Activated naive CD8-positive, alpha-beta T cell (primary cell): ENCODE data around the gene CACNA1D.

Experiments used
- H3K27ac Mint-ChIP-seq: one replicate; pipeline ENCODE4 v1.8.0; 2021; ENCODE audit warnings: mixed read lengths
- H3K27me3 Mint-ChIP-seq: one replicate; pipeline ENCODE4 v1.8.0; 2021; ENCODE audit warnings: mixed read lengths
- H3K36me3 Mint-ChIP-seq: one replicate; pipeline ENCODE4 v1.8.0; 2021; ENCODE audit warnings: mixed read lengths
- H3K4me1 Mint-ChIP-seq: one replicate; pipeline ENCODE4 v1.8.0; 2021; ENCODE audit warnings: low read depth, mixed read lengths
- H3K4me3 Mint-ChIP-seq: one replicate; pipeline ENCODE4 v1.8.0; 2021; ENCODE audit warnings: mild to moderate bottlenecking, mixed read lengths
- H3K9me3 Mint-ChIP-seq: one replicate; pipeline ENCODE4 v1.8.0; 2021; ENCODE audit warnings: low read depth, mixed read lengths

The CACNA1D gene

GRCh38 chr3:53503195-53503594, 8.8 kb downstream of the CACNA1D start:
- Mint-ChIP-seq H3K9me3 (no peaks in the 10 kb centered on the region), H3K4me1 (no peaks in the 10 kb centered on the region), H3K27ac (no peak overlapping the region), H3K4me3 (no peak overlapping the region), H3K36me3 (no peaks in the 10 kb centered on the region), H3K27me3 (peaks cover 1% of the 10 kb centered on the region)

DNA sequence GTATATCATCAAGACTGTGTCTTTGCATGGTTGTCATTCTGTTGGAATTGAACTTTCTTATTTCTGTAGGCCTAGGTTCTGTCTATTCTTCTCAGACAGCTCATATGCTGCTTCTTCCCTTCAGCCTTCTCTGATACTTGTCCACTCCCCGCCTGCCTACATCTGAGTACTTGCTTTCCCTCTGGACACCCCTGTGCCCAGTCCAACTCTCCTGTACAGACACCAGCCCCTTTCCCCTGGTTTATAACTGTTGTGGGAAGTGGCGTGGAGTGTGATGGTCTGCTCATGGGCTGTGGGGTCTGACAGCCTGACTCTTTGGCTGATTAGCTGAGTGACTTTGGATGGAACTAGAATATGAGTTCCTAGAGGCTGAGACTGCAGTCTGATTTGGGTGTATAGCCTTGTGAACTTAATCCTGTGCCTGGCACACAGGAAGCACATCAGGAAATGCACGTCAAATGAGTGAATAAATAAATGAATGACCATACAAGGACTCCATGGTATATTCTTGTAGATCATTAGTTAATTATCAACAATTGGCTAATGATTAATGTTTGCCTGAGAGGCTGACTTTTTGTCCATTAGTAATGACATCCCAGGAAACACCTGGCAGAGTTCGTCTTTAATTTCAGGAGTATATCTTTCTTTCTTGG, 11.8 kb downstream of the CACNA1D start:
- Mint-ChIP-seq H3K9me3 (no peaks in the 10 kb centered on the region), H3K4me3 (no peak overlapping the region), H3K36me3 (no peaks in the 10 kb centered on the region), H3K27me3 (peaks cover 5% of the 10 kb centered on the region), H3K4me1 (no peaks in the 10 kb centered on the region), H3K27ac (no peak overlapping the region)

- H3K4me1 Mint-ChIP-seq = no peaks in the 10 kb centered on the region
- H3K27ac Mint-ChIP-seq = no peak overlapping the region
- H3K27me3 Mint-ChIP-seq = peaks cover 5% of the 10 kb centered on the region
- H3K4me3 Mint-ChIP-seq = no peak overlapping the region
- H3K9me3 Mint-ChIP-seq = no peaks in the 10 kb centered on the region
- H3K36me3 Mint-ChIP-seq = no peaks in the 10 kb centered on the region
Measured at GRCh38 chr3:53506763-53507145, 12.3 kb downstream of the CACNA1D start.

- no peaks in the 10 kb centered on the region for H3K4me1 Mint-ChIP-seq
- H3K4me3 Mint-ChIP-seq = no peak overlapping the region
- no peaks in the 10 kb centered on the region for H3K9me3 Mint-ChIP-seq
- peaks cover 9% of the 10 kb centered on the region for H3K27me3 Mint-ChIP-seq
- no peak overlapping the region for H3K27ac Mint-ChIP-seq
- H3K36me3 Mint-ChIP-seq = no peaks in the 10 kb centered on the region
Measured at GRCh38 chr3:53509494-53509893, 15.1 kb downstream of the CACNA1D start.

DNA sequence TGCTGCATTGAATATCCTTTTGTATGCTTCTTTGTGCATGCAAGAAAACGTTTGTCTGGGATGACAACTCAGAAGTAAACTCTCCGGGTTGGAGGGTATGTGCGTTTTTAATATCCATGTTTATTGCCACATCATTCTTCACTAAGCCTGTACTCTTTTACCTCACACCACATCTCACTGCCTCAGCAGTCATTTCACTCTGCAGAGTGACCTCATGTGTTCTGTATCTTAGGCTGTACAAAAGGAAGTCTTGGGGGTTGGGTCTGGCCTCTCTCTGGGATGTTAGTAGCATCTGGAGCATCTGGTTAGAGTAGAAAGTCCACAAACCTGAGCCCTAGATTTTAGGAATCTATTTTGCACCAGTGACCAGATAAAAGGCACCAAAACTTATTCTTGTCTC, 16.1 kb downstream of the CACNA1D start:
- H3K9me3 Mint-ChIP-seq = no peaks in the 10 kb centered on the region
- no peak overlapping the region for H3K27ac Mint-ChIP-seq

DNA sequence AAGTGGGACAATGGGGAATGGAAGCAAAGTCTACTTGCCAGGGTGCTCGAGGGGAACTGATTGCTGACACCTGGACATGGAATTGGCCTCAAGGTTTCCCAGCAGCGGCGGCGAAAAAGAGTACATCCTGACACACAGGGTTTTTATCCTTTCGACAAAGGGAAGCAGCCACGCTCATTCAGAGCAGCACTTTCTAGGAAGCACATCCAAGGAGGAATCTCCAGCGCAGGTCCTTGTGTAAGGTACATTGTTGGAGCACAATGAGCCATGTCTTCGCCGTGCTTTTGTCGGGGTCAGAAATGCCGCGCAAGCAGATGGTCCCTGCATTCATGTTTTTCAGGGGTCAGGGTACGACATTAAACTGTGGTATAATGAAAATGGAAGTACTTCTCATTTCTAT, 16.8 kb downstream of the CACNA1D start:
- no peak overlapping the region for H3K27ac Mint-ChIP-seq
- H3K4me1 Mint-ChIP-seq = no peaks in the 10 kb centered on the region
- no peak overlapping the region for H3K4me3 Mint-ChIP-seq
- peaks cover 9% of the 10 kb centered on the region for H3K27me3 Mint-ChIP-seq
- no peaks in the 10 kb centered on the region for H3K9me3 Mint-ChIP-seq
- no peaks in the 10 kb centered on the region for H3K36me3 Mint-ChIP-seq

More for the DNA sequence above, 16.1 kb downstream of the CACNA1D start:
- Mint-ChIP-seq H3K36me3 (no peaks in the 10 kb centered on the region), H3K27me3 (peaks cover 9% of the 10 kb centered on the region), H3K4me3 (no peak overlapping the region), H3K4me1 (no peaks in the 10 kb centered on the region)

DNA sequence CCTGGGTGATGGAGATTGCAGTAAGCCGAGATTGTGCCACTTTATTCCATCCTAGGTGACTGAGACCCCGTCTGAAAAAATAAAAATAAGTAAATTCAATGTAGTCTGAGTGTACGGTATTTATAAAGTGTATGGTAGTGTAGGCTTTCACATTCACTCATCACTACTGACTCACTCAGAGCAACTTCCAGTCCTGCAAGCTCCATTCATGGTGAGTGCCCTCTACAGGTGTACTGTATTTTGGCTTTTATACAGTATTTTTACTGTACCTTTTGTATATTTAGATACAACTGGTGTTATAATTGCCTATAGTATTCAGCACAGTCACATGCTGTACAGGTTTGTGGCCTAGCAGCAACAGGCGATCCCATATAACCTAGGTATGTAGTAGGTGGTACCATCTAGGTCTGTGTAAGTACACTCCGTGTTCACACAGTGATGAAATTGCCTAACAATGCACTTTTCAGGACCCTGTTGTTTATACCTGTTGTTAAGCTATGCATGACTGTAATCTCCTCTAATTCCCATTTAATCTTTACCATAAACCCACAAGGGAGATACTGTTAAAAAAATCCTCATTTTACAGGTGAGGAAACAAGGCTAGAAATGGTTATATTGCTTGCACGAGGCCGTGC, 19.3 kb downstream of the CACNA1D start:
- Mint-ChIP-seq H3K27ac (no peak overlapping the region), H3K9me3 (no peaks in the 10 kb centered on the region), H3K27me3 (peaks cover 7% of the 10 kb centered on the region), H3K4me3 (no peak overlapping the region), H3K36me3 (no peaks in the 10 kb centered on the region), H3K4me1 (no peaks in the 10 kb centered on the region)

GRCh38 chr3:53516339-53516738, 21.9 kb downstream of the CACNA1D start:
- peaks cover 4% of the 10 kb centered on the region for H3K27me3 Mint-ChIP-seq
- no peaks in the 10 kb centered on the region for H3K4me1 Mint-ChIP-seq
- no peaks in the 10 kb centered on the region for H3K36me3 Mint-ChIP-seq
- H3K27ac Mint-ChIP-seq = no peak overlapping the region
- no peaks in the 10 kb centered on the region for H3K9me3 Mint-ChIP-seq
- no peak overlapping the region for H3K4me3 Mint-ChIP-seq

GRCh38 chr3:53518495-53518981, 24.1 kb downstream of the CACNA1D start:
- Mint-ChIP-seq H3K36me3 (no peaks in the 10 kb centered on the region), H3K27me3 (peaks cover 4% of the 10 kb centered on the region), H3K9me3 (no peaks in the 10 kb centered on the region), H3K4me1 (no peaks in the 10 kb centered on the region), H3K4me3 (no peak overlapping the region), H3K27ac (no peak overlapping the region)

- H3K4me3 Mint-ChIP-seq = no peak overlapping the region
- no peaks in the 10 kb centered on the region for H3K36me3 Mint-ChIP-seq
- H3K4me1 Mint-ChIP-seq = no peaks in the 10 kb centered on the region
- no peaks in the 10 kb centered on the region for H3K9me3 Mint-ChIP-seq
- H3K27me3 Mint-ChIP-seq = peaks cover 4% of the 10 kb centered on the region
- H3K27ac Mint-ChIP-seq = no peak overlapping the region
Measured at GRCh38 chr3:53519065-53519709, 24.8 kb downstream of the CACNA1D start.

DNA sequence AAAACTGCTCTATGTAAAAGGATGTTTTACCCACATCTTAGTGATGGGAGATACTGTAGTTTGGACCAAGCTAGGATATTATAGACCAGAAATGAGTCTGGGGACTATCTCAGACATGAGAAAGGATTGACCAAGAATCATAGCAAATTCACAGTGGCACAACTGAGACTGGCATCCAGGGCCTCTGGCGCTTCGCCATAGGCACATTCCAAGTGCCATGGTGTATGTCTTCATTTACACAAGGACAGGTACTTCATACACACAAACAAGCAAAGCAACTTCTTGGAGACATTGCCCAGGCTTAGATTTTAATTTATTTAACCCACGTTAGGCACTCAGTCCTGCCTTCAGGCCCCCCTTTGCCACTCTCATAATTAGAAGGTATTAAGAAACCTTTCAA, 28.9 kb downstream of the CACNA1D start:
- Mint-ChIP-seq H3K9me3 (no peaks in the 10 kb centered on the region), H3K27ac (no peak overlapping the region), H3K4me3 (no peak overlapping the region), H3K36me3 (no peaks in the 10 kb centered on the region), H3K4me1 (no peaks in the 10 kb centered on the region), H3K27me3 (peaks cover 4% of the 10 kb centered on the region)

DNA sequence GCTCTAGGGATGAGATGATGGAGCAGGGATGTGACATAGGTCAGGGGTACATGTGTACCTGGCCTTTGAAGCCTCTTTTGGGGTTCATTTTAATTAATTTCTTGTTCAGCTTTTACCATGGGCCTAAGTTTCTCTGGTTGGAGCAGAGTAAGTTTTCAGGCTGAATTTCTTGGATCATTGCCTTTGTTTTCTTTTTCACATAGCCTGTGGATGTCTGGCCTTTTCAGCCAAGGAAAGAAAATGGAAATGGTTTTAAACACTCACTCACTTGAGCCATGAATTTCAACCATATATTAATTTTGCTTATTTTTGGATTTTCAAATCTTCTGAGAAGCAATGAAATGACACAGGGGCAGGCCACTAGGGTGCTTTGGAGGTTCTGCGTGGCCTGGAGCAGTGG, 30.2 kb downstream of the CACNA1D start:
- Mint-ChIP-seq H3K27me3 (peaks cover 4% of the 10 kb centered on the region), H3K4me3 (no peak overlapping the region), H3K36me3 (no peaks in the 10 kb centered on the region), H3K9me3 (no peaks in the 10 kb centered on the region), H3K27ac (no peak overlapping the region), H3K4me1 (no peaks in the 10 kb centered on the region)

- Mint-ChIP-seq H3K4me3 (no peak overlapping the region), H3K27me3 (peaks cover 8% of the 10 kb centered on the region), H3K9me3 (no peaks in the 10 kb centered on the region), H3K36me3 (no peaks in the 10 kb centered on the region), H3K27ac (no peak overlapping the region), H3K4me1 (no peaks in the 10 kb centered on the region)
Measured at GRCh38 chr3:53525765-53526703, 31.6 kb downstream of the CACNA1D start.

DNA sequence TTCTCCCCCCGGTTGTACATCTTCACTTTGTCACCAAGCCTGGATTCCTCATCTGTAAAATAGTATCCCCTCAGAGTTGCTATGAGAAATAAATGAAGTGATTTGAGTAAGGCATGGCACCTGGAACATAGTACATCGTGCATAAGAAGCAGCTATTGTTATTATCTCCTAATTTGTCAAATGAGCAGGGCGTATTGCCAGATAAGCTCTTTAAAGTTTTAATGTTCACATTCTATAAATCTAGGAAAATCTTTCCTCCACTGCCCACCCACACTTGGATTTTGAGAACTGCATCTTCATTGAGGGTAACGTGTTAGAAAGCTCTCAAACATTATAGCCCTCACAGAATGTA, 32.3 kb downstream of the CACNA1D start:
- Mint-ChIP-seq H3K9me3 (no peaks in the 10 kb centered on the region), H3K27ac (no peak overlapping the region), H3K4me1 (no peaks in the 10 kb centered on the region), H3K27me3 (peaks cover 11% of the 10 kb centered on the region), H3K4me3 (no peak overlapping the region), H3K36me3 (no peaks in the 10 kb centered on the region)

GRCh38 chr3:53530205-53530604, 35.8 kb downstream of the CACNA1D start:
- Mint-ChIP-seq H3K27ac (no peak overlapping the region), H3K4me1 (no peaks in the 10 kb centered on the region), H3K27me3 (peaks cover 7% of the 10 kb centered on the region), H3K9me3 (no peaks in the 10 kb centered on the region), H3K36me3 (no peaks in the 10 kb centered on the region), H3K4me3 (no peak overlapping the region)
